Osteocyte (in vitro differentiated cells): ENCODE results near the gene MRPS9. TPM values are rescaled to one million over a fixed set of nuclear protein-coding genes. Genes with fewer than 3 reads are reported as not detected.

Experiments used
- DNase-seq: peaks from one replicate; pipeline ENCODE4 v3.0.0; 2021; ENCODE audit warnings: mixed read lengths; ENCODE audit not compliant: unreplicated experiment; ENCODE audit errors: extremely low spot score
- H3K27ac Mint-ChIP-seq: one replicate; pipeline ENCODE4 v1.8.0; 2021; ENCODE audit warnings: mild to moderate bottlenecking, mixed read lengths; ENCODE audit not compliant: unreplicated experiment
- H3K27me3 Mint-ChIP-seq: one replicate; pipeline ENCODE4 v1.8.0; 2021; ENCODE audit warnings: mixed read lengths; ENCODE audit not compliant: unreplicated experiment
- H3K36me3 Mint-ChIP-seq: one replicate; pipeline ENCODE4 v1.8.0; 2021; ENCODE audit warnings: mixed read lengths; ENCODE audit not compliant: unreplicated experiment
- H3K4me1 Mint-ChIP-seq: one replicate; pipeline ENCODE4 v1.8.0; 2021; ENCODE audit warnings: mixed read lengths; ENCODE audit not compliant: unreplicated experiment
- H3K4me3 Mint-ChIP-seq: one replicate; pipeline ENCODE4 v1.8.0; 2021; ENCODE audit warnings: mild to moderate bottlenecking, moderate library complexity, mixed read lengths; ENCODE audit not compliant: unreplicated experiment
- H3K9me3 Mint-ChIP-seq: one replicate; pipeline ENCODE4 v1.8.0; 2021; ENCODE audit warnings: mixed read lengths; ENCODE audit not compliant: unreplicated experiment
- total RNA-seq: library from RNA; stranded (reverse); gene quantifications from 2 replicates; pipeline ENCODE4 v1.2.1, GENCODE V29; 2021
- TF ChIP-seq, protein P1 (sequence below): fragments of 200-600 bp; sonication (generic); IDR thresholded peaks from 2 replicates; pipeline ENCODE4 v1.5.0; 2021; ENCODE audit warnings: antibody characterized with exemption, mild to moderate bottlenecking, moderate library complexity

Gene MRPS9
- total RNA-seq, 1 donor from 2014 or later: 22.6 TPM

GRCh38 chr2:105100046-105100840 is 62.4 kb downstream of the MRPS9 start:
- no peak overlapping the region for H3K4me3 Mint-ChIP-seq
- peaks cover 30% of the 10 kb centered on the region for H3K36me3 Mint-ChIP-seq

GRCh38 chr2:105102001-105102400 is 64.1 kb downstream of the MRPS9 start:
- Mint-ChIP-seq H3K4me1 (peaks cover 13% of the 10 kb centered on the region), H3K36me3 (peaks cover 27% of the 10 kb centered on the region), H3K27me3 (no peaks in the 10 kb centered on the region), H3K4me3 (no peak overlapping the region), H3K9me3 (no peaks in the 10 kb centered on the region), H3K27ac (no peak overlapping the region)
- TF ChIP-seq, protein P1, sequence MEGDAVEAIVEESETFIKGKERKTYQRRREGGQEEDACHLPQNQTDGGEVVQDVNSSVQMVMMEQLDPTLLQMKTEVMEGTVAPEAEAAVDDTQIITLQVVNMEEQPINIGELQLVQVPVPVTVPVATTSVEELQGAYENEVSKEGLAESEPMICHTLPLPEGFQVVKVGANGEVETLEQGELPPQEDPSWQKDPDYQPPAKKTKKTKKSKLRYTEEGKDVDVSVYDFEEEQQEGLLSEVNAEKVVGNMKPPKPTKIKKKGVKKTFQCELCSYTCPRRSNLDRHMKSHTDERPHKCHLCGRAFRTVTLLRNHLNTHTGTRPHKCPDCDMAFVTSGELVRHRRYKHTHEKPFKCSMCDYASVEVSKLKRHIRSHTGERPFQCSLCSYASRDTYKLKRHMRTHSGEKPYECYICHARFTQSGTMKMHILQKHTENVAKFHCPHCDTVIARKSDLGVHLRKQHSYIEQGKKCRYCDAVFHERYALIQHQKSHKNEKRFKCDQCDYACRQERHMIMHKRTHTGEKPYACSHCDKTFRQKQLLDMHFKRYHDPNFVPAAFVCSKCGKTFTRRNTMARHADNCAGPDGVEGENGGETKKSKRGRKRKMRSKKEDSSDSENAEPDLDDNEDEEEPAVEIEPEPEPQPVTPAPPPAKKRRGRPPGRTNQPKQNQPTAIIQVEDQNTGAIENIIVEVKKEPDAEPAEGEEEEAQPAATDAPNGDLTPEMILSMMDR: no peak
- DNase-seq: no peak

More at GRCh38 chr2:105100046-105100840, 62.4 kb downstream of the MRPS9 start:
- H3K27me3 Mint-ChIP-seq: no peaks in the 10 kb centered on the region
- no peaks in the 10 kb centered on the region for H3K9me3 Mint-ChIP-seq
- H3K4me1 Mint-ChIP-seq: peaks cover 13% of the 10 kb centered on the region
- no peak for DNase-seq
- TF ChIP-seq, protein P1: no peak
- H3K27ac Mint-ChIP-seq: no peak overlapping the region

DNA sequence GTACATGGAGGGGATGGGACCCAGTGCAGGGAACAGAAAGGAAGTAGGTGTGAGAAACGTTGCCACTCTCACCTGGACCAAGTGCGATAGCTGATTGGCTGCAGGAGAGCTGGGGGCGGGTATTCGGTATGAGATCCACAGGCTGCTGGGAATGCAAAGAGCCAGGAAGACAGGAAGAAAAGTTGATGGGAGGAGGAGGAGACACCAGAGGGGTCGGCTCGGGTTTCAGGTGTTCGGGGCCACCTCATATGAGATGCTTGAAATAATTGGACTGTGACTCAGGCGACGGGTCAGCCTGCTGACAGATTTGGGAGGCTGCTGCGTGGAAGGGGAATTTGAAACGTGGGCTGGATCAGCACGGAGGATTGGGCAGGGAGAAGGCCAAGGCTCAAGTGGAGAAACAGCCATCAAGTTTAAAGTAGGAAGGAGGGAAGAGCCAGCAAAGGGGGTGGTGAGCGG is 65.1 kb downstream of the MRPS9 start:
- Mint-ChIP-seq H3K4me1 (peaks cover 13% of the 10 kb centered on the region), H3K36me3 (peaks cover 23% of the 10 kb centered on the region), H3K27me3 (no peaks in the 10 kb centered on the region), H3K27ac (peak overlapping the region; percentile 50), H3K4me3 (no peak overlapping the region), H3K9me3 (no peaks in the 10 kb centered on the region)
- DNase-seq: no peak
- TF ChIP-seq, protein P1: no peak

- H3K4me1 Mint-ChIP-seq: peaks cover 13% of the 10 kb centered on the region
- H3K36me3 Mint-ChIP-seq: peaks cover 22% of the 10 kb centered on the region
- H3K27me3 Mint-ChIP-seq: no peaks in the 10 kb centered on the region
- DNase-seq: no peak
- TF ChIP-seq, protein P1: no peak
- H3K27ac Mint-ChIP-seq: no peak overlapping the region
- no peaks in the 10 kb centered on the region for H3K9me3 Mint-ChIP-seq
- H3K4me3 Mint-ChIP-seq: no peak overlapping the region
Observed at GRCh38 chr2:105103481-105103880, 65.6 kb downstream of the MRPS9 start.

- Mint-ChIP-seq H3K9me3 (no peaks in the 10 kb centered on the region), H3K4me3 (no peak overlapping the region), H3K36me3 (peaks cover 22% of the 10 kb centered on the region), H3K27me3 (no peaks in the 10 kb centered on the region), H3K4me1 (peaks cover 13% of the 10 kb centered on the region), H3K27ac (no peak overlapping the region)
- TF ChIP-seq, protein P1: no peak
- no peak for DNase-seq
Observed at GRCh38 chr2:105104208-105104731, 66.4 kb downstream of the MRPS9 start.
